HepG2 (cell line): Measurements from ENCODE around the gene SOX12. TPM values are rescaled to one million over a fixed set of nuclear protein-coding genes. Genes with fewer than 3 reads are reported as not detected.

Experiments
- BORCS8-MEF2B ChIP-seq: sonication (generic); formaldehyde crosslinking; IDR thresholded peaks from 2 replicates; pipeline ENCODE4 v1.8.0; 2022; ENCODE audit warnings: mild to moderate bottlenecking, missing genetic modification reagents
- E2F1 ChIP-seq: sonication (generic); formaldehyde crosslinking; IDR thresholded peaks from 2 replicates; pipeline ENCODE4 v1.5.0; 2020; ENCODE audit warnings: missing genetic modification reagents
- KLF9 ChIP-seq: IDR thresholded peaks from 2 replicates; pipeline ENCODE4 v1.6.1; 2016; ENCODE audit warnings: low read depth
- MIER2 ChIP-seq: IDR thresholded peaks from 2 replicates; pipeline ENCODE4 v1.6.1; 2016; ENCODE audit warnings: missing biosample characterization, missing genetic modification reagents
- MTERF4 ChIP-seq: sonication (generic); formaldehyde crosslinking; IDR thresholded peaks from 2 replicates; pipeline ENCODE4 v1.8.0; 2023; ENCODE audit warnings: mild to moderate bottlenecking, missing genetic modification reagents
- NFAT5 ChIP-seq: sonication (generic); formaldehyde crosslinking; IDR thresholded peaks from 2 replicates; pipeline ENCODE4 v1.4.0; 2020; ENCODE audit warnings: missing genetic modification reagents
- RAD51 ChIP-seq: fragments of 450-650 bp; IDR thresholded peaks from 2 replicates; pipeline ENCODE4 v1.6.1; 2016; ENCODE audit warnings: borderline replicate concordance
- RBFOX2 ChIP-seq: fragments of 200-400 bp; formaldehyde crosslinking; IDR thresholded peaks from 2 replicates; pipeline ENCODE4 v1.6.1; 2017; ENCODE audit warnings: low read depth, mild to moderate bottlenecking, low read length
- RNF219 ChIP-seq: sonication (generic); formaldehyde crosslinking; IDR thresholded peaks from 2 replicates; pipeline ENCODE4 v1.5.0; 2020; ENCODE audit warnings: mild to moderate bottlenecking, missing genetic modification reagents
- STAT6 ChIP-seq: sonication (generic); formaldehyde crosslinking; IDR thresholded peaks from 2 replicates; pipeline ENCODE4 v1.4.0; 2020; ENCODE audit warnings: missing genetic modification reagents, mild to moderate bottlenecking, borderline replicate concordance
- ZNF44 ChIP-seq: sonication (generic); formaldehyde crosslinking; IDR thresholded peaks from 2 replicates; pipeline ENCODE4 v1.5.1; 2020; ENCODE audit warnings: mild to moderate bottlenecking, missing genetic modification reagents
- ZNF567 ChIP-seq: sonication (generic); formaldehyde crosslinking; IDR thresholded peaks from 2 replicates; pipeline ENCODE4 v1.8.1; 2023; ENCODE audit warnings: mild to moderate bottlenecking, missing genetic modification reagents, borderline replicate concordance
- ZNF75D ChIP-seq: sonication (generic); formaldehyde crosslinking; IDR thresholded peaks from 2 replicates; pipeline ENCODE4 v1.8.1; 2023; ENCODE audit warnings: missing genetic modification reagents, mild to moderate bottlenecking, borderline replicate concordance
- ZNF816 ChIP-seq: sonication (generic); formaldehyde crosslinking; IDR thresholded peaks from 2 replicates; pipeline ENCODE4 v1.8.0; 2022; ENCODE audit warnings: missing genetic modification reagents, mild to moderate bottlenecking, borderline replicate concordance
- polyA plus RNA-seq, 8 experiments: library from polyadenylated mRNA; depleted of rRNA in 3 of 8; stranded (reverse) in 7 of 8; unstranded in 1 of 8; fragments of >200 nt; fragmentation: Illumina TruSeq in 4 of 8; extraction: Trizol in 4 of 8; gene quantifications; 2 replicates each; pipeline versions ENCODE4 v1.2.1 to v1.2.3, GENCODE V29; 2011 to 2016; ENCODE audit warnings: low read depth in 4 of 8, missing spikeins in 1 of 8, mixed read lengths in 1 of 8; ENCODE audit not compliant: insufficient read depth in 1 of 8
- total RNA-seq, 5 experiments: library from RNA; depleted of rRNA; stranded (reverse); fragments of >200 nt; fragmentation: Illumina TruSeq; extraction: Trizol; gene quantifications; 2 replicates each; pipeline ENCODE4 v1.2.3, GENCODE V29; 2016; ENCODE audit warnings: low read depth in 1 of 5

SOX12 gene
- total and polyA plus RNA-seq, 2 of the 13 experiments (the other 11 are each of a cell fraction or from before 2014, with no cell fraction given), result 10.0 to 18.7 TPM

- TF ChIP-seq MIER2 (CRISPR knock-in tag), result peak; percentile 87
- TF ChIP-seq BORCS8-MEF2B (CRISPR knock-in tag), result peak; percentile 95
- TF ChIP-seq ZNF567 (CRISPR knock-in tag), result peak; percentile 84; the same call in 1 of the 2 replicates
- no peak; the same call in 1 of the 2 replicates for TF ChIP-seq STAT6 (CRISPR knock-in tag)
- peak; percentile 92 for TF ChIP-seq KLF9
- TF ChIP-seq ZNF44 (CRISPR knock-in tag), result peak; percentile 30
- TF ChIP-seq E2F1, result peak; percentile 49; the same call in 1 of the 2 replicates
- peak; percentile 36; the same call in 1 of the 2 replicates for TF ChIP-seq RAD51
- peak; percentile 89; the same call in 1 of the 2 replicates for TF ChIP-seq ZNF816 (CRISPR knock-in tag)
- TF ChIP-seq NFAT5, result peak; percentile 94
- TF ChIP-seq RBFOX2, result peak; percentile 95
- TF ChIP-seq ZNF75D (CRISPR knock-in tag), result no peak
- no peak for TF ChIP-seq RNF219 (CRISPR knock-in tag)
- peak; percentile 86 for TF ChIP-seq MTERF4 (CRISPR knock-in tag)
These were observed 22.5 kb downstream of the SOX12 start (continued) for GRCh38 chr20:347640-348484.
